GM19395 (cell line): ENCODE results near the gene UCKL1.
"Not testable (repeated sequence)": the region's sequence is repeated elsewhere in the genome, so short reads cannot be mapped to it uniquely, and the experiment has no call there.

Experiments used
- ATAC-seq: cut with Tn5 transposase; IDR thresholded peaks from one replicate; pipeline ENCODE4 v1.9.1; 2021; ENCODE audit warnings: mild to moderate bottlenecking, moderate library complexity; ENCODE audit not compliant: unreplicated experiment

The UCKL1 gene

GRCh38 chr20:63944078-63944941 lies 11.9 kb downstream of the UCKL1 start:
- no peak for ATAC-seq

- ATAC-seq: no peak
These were observed 12.5 kb downstream of the UCKL1 start for GRCh38 chr20:63943808-63944077.

GRCh38 chr20:63942969-63943807 lies 13.0 kb downstream of the UCKL1 start:
- no peak for ATAC-seq

GRCh38 chr20:63942250-63942951 lies 13.8 kb downstream of the UCKL1 start:
- no peak for ATAC-seq

GRCh38 chr20:63941282-63942081 lies 14.7 kb downstream of the UCKL1 start:
- ATAC-seq: no peak

- no peak for ATAC-seq
These were observed 15.5 kb downstream of the UCKL1 start for GRCh38 chr20:63940472-63941266.

GRCh38 chr20:63940071-63940471 lies 16.1 kb downstream of the UCKL1 start:
- no peak for ATAC-seq

- ATAC-seq: no peak
These were observed 16.9 kb downstream of the UCKL1 start for GRCh38 chr20:63939061-63939935.

GRCh38 chr20:63937596-63937995 lies 18.6 kb downstream of the UCKL1 start:
- no peak for ATAC-seq

GRCh38 chr20:63935447-63935846 lies 20.8 kb downstream of the UCKL1 start:
- ATAC-seq: no peak

GRCh38 chr20:63934271-63935068 lies 21.7 kb downstream of the UCKL1 start:
- ATAC-seq: no peak

GRCh38 chr20:63933646-63934045 lies 22.6 kb downstream of the UCKL1 start:
- no peak for ATAC-seq

GRCh38 chr20:63932606-63933160 lies 23.5 kb downstream of the UCKL1 start:
- no peak for ATAC-seq

- no peak for ATAC-seq
These were observed 24.5 kb downstream of the UCKL1 start for GRCh38 chr20:63931735-63932134.

- no peak for ATAC-seq
These were observed 25.2 kb downstream of the UCKL1 start for GRCh38 chr20:63930971-63931553.

- not testable (repeated sequence) for ATAC-seq
These were observed 26.7 kb downstream of the UCKL1 start for GRCh38 chr20:63929473-63929883.

GRCh38 chr20:63929071-63929470 lies 27.1 kb downstream of the UCKL1 start:
- ATAC-seq: no peak
